SK-N-SH treated with all-trans-retinoic acid at 6 μM for 48 hours (cell line): ENCODE measurements around the gene DAAM2.

Experiments used
- ARNTL ChIP-seq: fragments of 450-650 bp; formaldehyde crosslinking; IDR thresholded peaks from 2 replicates; pipeline ENCODE4 v1.5.0; 2020; ENCODE audit warnings: low read depth, mild to moderate bottlenecking, moderate library complexity, borderline replicate concordance
- GLIS3 ChIP-seq: fragments of 250-450 bp; sonication (Bioruptor Pico); IDR thresholded peaks from 2 replicates; pipeline ENCODE4 v1.5.0; 2020; ENCODE audit warnings: mild to moderate bottlenecking, moderate library complexity
- ISL1 ChIP-seq: fragments of 250-450 bp; sonication (Bioruptor Pico); IDR thresholded peaks from 2 replicates; pipeline ENCODE4 v2.1.2; 2022; ENCODE audit warnings: mild to moderate bottlenecking, moderate library complexity
- PPARA ChIP-seq: fragments of 250-450 bp; sonication (Bioruptor Pico); IDR thresholded peaks from 2 replicates; pipeline ENCODE4 v1.5.0; 2020; ENCODE audit warnings: mild to moderate bottlenecking, borderline replicate concordance
- RARB ChIP-seq: fragments of 250-450 bp; sonication (Bioruptor Pico); IDR thresholded peaks from 2 replicates; pipeline ENCODE4 v1.8.0; 2021; ENCODE audit warnings: mild to moderate bottlenecking, moderate library complexity
- TOX ChIP-seq: fragments of 250-450 bp; sonication (Bioruptor Pico); IDR thresholded peaks from 2 replicates; pipeline ENCODE4 v1.8.0; 2021; ENCODE audit warnings: mild to moderate bottlenecking, moderate library complexity, borderline replicate concordance
- ZC3H10 ChIP-seq: fragments of 250-450 bp; sonication (Bioruptor Pico); IDR thresholded peaks from 2 replicates; pipeline ENCODE4 v1.5.1; 2021; ENCODE audit warnings: mild to moderate bottlenecking, moderate library complexity
- ZFP3 ChIP-seq: fragments of 250-450 bp; sonication (Bioruptor Pico); IDR thresholded peaks from 2 replicates; pipeline ENCODE4 v1.5.0; 2020; ENCODE audit warnings: mild to moderate bottlenecking, moderate library complexity
- ZFP30 ChIP-seq: fragments of 450-650 bp; formaldehyde crosslinking; IDR thresholded peaks from 2 replicates; pipeline ENCODE4 v1.5.0; 2022; ENCODE audit warnings: mild to moderate bottlenecking, moderate library complexity
- TF ChIP-seq, protein P1 (sequence below): fragments of 250-450 bp; sonication (Bioruptor Pico); IDR thresholded peaks from 2 replicates; pipeline ENCODE4 v1.5.1; 2020; ENCODE audit warnings: low read depth, mild to moderate bottlenecking, moderate library complexity
- TF ChIP-seq, protein P2 (sequence below): fragments of 250-450 bp; sonication (Bioruptor Pico); IDR thresholded peaks from 2 replicates; pipeline ENCODE4 v1.8.0; 2020; ENCODE audit warnings: mild to moderate bottlenecking, moderate library complexity, borderline replicate concordance
- TF ChIP-seq, protein P3 (sequence below): fragments of 250-450 bp; sonication (Bioruptor Pico); IDR thresholded peaks from 2 replicates; pipeline ENCODE4 v1.5.1; 2021; ENCODE audit warnings: mild to moderate bottlenecking, moderate library complexity
- TF ChIP-seq, protein P4 (sequence below): fragments of 250-450 bp; sonication (Bioruptor Pico); IDR thresholded peaks from 2 replicates; pipeline ENCODE4 v1.5.0; 2020; ENCODE audit warnings: mild to moderate bottlenecking, moderate library complexity

DNA sequence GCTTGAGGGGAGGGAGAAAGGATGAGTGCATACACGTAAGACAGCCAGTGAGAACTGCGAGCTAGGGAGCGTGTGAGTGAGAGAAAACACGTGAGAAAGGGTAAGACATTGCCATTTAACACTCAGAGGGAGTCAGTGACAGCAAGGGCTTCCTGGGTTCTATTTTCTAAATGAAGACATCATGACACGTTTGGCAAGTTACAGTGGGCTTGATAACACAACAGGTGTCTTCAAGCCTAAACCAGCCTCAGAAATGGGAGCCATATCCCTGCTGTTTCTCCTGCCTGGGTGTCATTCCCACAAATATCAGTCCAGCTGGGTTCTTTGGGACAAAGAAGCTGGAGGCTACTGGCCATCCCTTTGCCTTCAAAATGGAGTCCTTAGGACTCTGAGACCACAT is 159.0 kb downstream of the DAAM2 start:
- TF ChIP-seq, protein P1, sequence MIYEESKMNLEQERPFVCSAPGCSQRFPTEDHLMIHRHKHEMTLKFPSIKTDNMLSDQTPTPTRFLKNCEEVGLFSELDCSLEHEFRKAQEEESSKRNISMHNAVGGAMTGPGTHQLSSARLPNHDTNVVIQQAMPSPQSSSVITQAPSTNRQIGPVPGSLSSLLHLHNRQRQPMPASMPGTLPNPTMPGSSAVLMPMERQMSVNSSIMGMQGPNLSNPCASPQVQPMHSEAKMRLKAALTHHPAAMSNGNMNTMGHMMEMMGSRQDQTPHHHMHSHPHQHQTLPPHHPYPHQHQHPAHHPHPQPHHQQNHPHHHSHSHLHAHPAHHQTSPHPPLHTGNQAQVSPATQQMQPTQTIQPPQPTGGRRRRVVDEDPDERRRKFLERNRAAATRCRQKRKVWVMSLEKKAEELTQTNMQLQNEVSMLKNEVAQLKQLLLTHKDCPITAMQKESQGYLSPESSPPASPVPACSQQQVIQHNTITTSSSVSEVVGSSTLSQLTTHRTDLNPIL (CRISPR knock-in tag) = no peak
- TF ChIP-seq ARNTL (CRISPR knock-in tag) = no peak
- TF ChIP-seq, protein P2, sequence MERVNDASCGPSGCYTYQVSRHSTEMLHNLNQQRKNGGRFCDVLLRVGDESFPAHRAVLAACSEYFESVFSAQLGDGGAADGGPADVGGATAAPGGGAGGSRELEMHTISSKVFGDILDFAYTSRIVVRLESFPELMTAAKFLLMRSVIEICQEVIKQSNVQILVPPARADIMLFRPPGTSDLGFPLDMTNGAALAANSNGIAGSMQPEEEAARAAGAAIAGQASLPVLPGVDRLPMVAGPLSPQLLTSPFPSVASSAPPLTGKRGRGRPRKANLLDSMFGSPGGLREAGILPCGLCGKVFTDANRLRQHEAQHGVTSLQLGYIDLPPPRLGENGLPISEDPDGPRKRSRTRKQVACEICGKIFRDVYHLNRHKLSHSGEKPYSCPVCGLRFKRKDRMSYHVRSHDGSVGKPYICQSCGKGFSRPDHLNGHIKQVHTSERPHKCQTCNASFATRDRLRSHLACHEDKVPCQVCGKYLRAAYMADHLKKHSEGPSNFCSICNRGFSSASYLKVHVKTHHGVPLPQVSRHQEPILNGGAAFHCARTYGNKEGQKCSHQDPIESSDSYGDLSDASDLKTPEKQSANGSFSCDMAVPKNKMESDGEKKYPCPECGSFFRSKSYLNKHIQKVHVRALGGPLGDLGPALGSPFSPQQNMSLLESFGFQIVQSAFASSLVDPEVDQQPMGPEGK = no peak
- TF ChIP-seq ZFP3 = no peak
- TF ChIP-seq ISL1 = no peak
- no peak for TF ChIP-seq GLIS3 (CRISPR knock-in tag)
- TF ChIP-seq PPARA (CRISPR knock-in tag) = no peak
- no peak for TF ChIP-seq TOX
- no peak for TF ChIP-seq ZC3H10 (CRISPR knock-in tag)
- TF ChIP-seq, protein P3, sequence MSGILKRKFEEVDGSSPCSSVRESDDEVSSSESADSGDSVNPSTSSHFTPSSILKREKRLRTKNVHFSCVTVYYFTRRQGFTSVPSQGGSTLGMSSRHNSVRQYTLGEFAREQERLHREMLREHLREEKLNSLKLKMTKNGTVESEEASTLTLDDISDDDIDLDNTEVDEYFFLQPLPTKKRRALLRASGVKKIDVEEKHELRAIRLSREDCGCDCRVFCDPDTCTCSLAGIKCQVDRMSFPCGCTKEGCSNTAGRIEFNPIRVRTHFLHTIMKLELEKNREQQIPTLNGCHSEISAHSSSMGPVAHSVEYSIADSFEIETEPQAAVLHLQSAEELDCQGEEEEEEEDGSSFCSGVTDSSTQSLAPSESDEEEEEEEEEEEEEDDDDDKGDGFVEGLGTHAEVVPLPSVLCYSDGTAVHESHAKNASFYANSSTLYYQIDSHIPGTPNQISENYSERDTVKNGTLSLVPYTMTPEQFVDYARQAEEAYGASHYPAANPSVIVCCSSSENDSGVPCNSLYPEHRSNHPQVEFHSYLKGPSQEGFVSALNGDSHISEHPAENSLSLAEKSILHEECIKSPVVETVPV (CRISPR knock-in tag) = no peak
- TF ChIP-seq ZFP30 (CRISPR knock-in tag) = no peak
- no peak for TF ChIP-seq RARB
- TF ChIP-seq, protein P4, sequence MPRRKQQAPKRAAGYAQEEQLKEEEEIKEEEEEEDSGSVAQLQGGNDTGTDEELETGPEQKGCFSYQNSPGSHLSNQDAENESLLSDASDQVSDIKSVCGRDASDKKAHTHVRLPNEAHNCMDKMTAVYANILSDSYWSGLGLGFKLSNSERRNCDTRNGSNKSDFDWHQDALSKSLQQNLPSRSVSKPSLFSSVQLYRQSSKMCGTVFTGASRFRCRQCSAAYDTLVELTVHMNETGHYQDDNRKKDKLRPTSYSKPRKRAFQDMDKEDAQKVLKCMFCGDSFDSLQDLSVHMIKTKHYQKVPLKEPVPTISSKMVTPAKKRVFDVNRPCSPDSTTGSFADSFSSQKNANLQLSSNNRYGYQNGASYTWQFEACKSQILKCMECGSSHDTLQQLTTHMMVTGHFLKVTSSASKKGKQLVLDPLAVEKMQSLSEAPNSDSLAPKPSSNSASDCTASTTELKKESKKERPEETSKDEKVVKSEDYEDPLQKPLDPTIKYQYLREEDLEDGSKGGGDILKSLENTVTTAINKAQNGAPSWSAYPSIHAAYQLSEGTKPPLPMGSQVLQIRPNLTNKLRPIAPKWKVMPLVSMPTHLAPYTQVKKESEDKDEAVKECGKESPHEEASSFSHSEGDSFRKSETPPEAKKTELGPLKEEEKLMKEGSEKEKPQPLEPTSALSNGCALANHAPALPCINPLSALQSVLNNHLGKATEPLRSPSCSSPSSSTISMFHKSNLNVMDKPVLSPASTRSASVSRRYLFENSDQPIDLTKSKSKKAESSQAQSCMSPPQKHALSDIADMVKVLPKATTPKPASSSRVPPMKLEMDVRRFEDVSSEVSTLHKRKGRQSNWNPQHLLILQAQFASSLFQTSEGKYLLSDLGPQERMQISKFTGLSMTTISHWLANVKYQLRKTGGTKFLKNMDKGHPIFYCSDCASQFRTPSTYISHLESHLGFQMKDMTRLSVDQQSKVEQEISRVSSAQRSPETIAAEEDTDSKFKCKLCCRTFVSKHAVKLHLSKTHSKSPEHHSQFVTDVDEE = no peak
